Activated B cell treated with CpG ODN at 0.5 μM for 24 hours (primary cell): ENCODE measurements around the gene PFKFB4. TPM values are rescaled to one million over a fixed set of nuclear protein-coding genes. Genes with fewer than 3 reads are reported as not detected.

Source experiments
- ATAC-seq: fragments of 200-7000 bp; cut with Tn5 transposase; one replicate; pipeline ENCODE4 v1.10.0; 2021; ENCODE audit warnings: low read depth, mild to moderate bottlenecking, moderate library complexity
- CTCF ChIA-PET: fragments of 350-600 bp; sonication (Branson Sonifier 250); formaldehyde crosslinking; loops from one replicate; lab custom pipeline; 2021; ENCODE audit warnings: antibody characterized with exemption; lab: Charles Lee
- POLR2A ChIA-PET: fragments of 350-600 bp; sonication (Branson Sonifier 250); formaldehyde crosslinking; loops from one replicate; lab custom pipeline; 2021; ENCODE audit warnings: antibody characterized with exemption; lab: Charles Lee
- DNase-seq: peaks from one replicate; pipeline ENCODE4 v3.0.0; 2022
- H3K27ac Mint-ChIP-seq: one replicate; pipeline ENCODE4 v1.8.0; 2020; ENCODE audit warnings: mixed read lengths
- H3K27me3 Mint-ChIP-seq: one replicate; pipeline ENCODE4 v1.8.0; 2021; ENCODE audit warnings: mixed read lengths
- H3K36me3 Mint-ChIP-seq: one replicate; pipeline ENCODE4 v1.8.0; 2021; ENCODE audit warnings: low read depth, mixed read lengths
- H3K4me1 Mint-ChIP-seq: one replicate; pipeline ENCODE4 v1.8.0; 2021; ENCODE audit warnings: mixed read lengths
- H3K4me3 Mint-ChIP-seq: one replicate; pipeline ENCODE4 v1.8.0; 2020; ENCODE audit warnings: mild to moderate bottlenecking, mixed read lengths
- H3K9me3 Mint-ChIP-seq: one replicate; pipeline ENCODE4 v1.8.0; 2020; ENCODE audit warnings: mixed read lengths
- intact Hi-C: fragments of 100-400 bp; cut with micrococcal nuclease; formaldehyde crosslinking; loops from one replicate; pipeline ENCODE4 v1.15.1; 2024
- total RNA-seq: library from RNA; stranded (reverse); gene quantifications from 2 replicates; pipeline ENCODE4 v1.2.3, GENCODE V29; 2022
- TF ChIP-seq, protein P1 (sequence below): fragments of 200-600 bp; IDR thresholded peaks from one replicate; pipeline ENCODE4 v1.8.0; 2022; ENCODE audit warnings: antibody characterized with exemption, mild to moderate bottlenecking

The PFKFB4 gene
- total RNA-seq, 1 donor from 2014 or later = 3.2 TPM

DNA sequence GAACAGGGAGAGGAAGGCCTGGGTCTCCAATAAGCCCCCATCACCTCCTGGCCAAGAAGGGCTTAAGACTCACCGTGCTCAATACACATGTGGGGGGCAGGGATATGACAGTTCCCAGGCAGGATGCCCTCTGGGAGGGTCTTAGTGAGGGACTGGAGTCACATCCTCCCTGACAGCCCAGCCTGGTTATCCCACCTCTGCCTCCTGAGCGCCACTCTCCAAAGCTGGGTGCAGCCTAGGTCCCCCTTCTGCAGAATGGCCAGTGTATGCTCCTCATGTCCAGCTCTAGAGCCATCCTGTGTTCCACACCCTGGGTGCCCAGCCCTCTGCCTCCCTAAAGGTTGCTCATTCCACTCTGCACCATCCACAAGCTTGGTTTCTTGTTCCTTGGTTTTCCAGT lies 51.5 kb downstream of the PFKFB4 start:
- Mint-ChIP-seq H3K36me3 (no peaks in the 10 kb centered on the region), H3K27me3 (no peaks in the 10 kb centered on the region), H3K27ac (peak overlapping the region; percentile 7), H3K4me3 (peak overlapping the region; percentile 80), H3K4me1 (peaks cover 18% of the 10 kb centered on the region), H3K9me3 (no peaks in the 10 kb centered on the region)
- TF ChIP-seq, protein P1, sequence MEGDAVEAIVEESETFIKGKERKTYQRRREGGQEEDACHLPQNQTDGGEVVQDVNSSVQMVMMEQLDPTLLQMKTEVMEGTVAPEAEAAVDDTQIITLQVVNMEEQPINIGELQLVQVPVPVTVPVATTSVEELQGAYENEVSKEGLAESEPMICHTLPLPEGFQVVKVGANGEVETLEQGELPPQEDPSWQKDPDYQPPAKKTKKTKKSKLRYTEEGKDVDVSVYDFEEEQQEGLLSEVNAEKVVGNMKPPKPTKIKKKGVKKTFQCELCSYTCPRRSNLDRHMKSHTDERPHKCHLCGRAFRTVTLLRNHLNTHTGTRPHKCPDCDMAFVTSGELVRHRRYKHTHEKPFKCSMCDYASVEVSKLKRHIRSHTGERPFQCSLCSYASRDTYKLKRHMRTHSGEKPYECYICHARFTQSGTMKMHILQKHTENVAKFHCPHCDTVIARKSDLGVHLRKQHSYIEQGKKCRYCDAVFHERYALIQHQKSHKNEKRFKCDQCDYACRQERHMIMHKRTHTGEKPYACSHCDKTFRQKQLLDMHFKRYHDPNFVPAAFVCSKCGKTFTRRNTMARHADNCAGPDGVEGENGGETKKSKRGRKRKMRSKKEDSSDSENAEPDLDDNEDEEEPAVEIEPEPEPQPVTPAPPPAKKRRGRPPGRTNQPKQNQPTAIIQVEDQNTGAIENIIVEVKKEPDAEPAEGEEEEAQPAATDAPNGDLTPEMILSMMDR = no peak
- ChIA-PET POLR2A (interaction anchor here (0.6 to 4.2 kb wide), 7 partner anchors 23 to 66 kb away, joined by 3 to 29 read pairs (median 6); partner anchors contain the start of genes CCDC51 and TMA7), CTCF (interaction anchor here (0.7 to 2.0 kb wide), 4 partner anchors 32 to 104 kb away, joined by 3 to 18 read pairs (median 6); partner anchors contain the start of genes CCDC51 and TMA7)
- intact Hi-C loops = loop anchor here (5.0 kb wide), 1 partner anchor 182 kb away; the partner anchor contains the start of gene NCKIPSD
- no peak for DNase-seq
- ATAC-seq = no peak

DNA sequence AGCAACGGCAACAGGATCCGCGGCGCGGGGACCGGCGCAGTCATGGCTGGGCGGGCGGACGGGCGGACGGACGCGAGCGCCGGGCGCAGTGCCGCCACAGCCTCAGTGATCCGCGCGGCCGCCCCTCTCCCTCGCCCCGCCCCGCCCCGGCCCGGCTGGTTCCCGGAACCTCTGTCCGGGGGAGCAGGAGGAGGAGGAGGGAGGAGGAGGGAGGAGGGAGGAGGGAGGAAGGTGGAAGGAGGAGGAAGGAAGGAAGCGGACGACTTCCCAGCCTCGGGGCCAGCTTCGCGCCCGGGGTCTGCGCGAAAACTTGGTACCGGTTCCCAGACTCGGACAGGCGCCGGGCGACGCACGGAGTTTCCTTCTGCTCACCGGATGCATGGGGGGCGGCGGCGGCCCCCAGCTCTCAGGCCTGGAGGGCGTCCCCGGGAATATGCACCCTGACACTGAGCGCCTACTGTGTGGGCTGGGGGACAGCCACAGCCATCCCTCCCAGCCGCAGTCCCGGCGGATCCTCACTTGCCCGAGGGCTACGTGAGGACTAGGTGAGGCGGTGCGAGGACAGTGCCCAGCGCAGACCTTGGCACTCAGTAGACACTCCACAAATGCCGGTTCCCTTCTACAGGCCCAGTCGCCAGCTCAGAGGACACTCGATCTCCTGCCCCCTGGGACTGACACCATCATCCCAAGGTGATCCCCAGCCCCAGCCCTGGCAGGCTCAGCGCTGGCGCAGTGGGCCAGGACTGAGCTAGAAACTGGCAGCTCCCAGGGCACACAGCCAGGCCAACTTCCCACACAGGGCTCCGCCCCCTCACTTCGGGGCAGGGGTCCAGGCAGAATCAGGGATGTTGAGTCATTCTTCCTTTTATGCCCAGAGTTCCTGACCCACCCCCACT lies 52.3 kb downstream of the PFKFB4 start, which contains the start of gene SHISA5:
Gene SHISA5, minus strand, starts transcription at position 124 of the 896 bp plus-strand sequence. Its CDS starts 80 bp downstream, at position 44.
- H3K27me3 Mint-ChIP-seq = no peaks in the 10 kb centered on the region
- H3K27ac Mint-ChIP-seq = peak within 1 kb of the TSS; percentile 59
- H3K9me3 Mint-ChIP-seq = no peaks in the 10 kb centered on the region
- H3K4me1 Mint-ChIP-seq = peaks cover 18% of the 10 kb centered on the region
- H3K36me3 Mint-ChIP-seq = no peaks in the 10 kb centered on the region
- ChIA-PET POLR2A (interaction anchor here (0.6 to 4.2 kb wide), 8 partner anchors 22 to 65 kb away, joined by 3 to 28 read pairs (median 4); partner anchors contain the start of genes ATRIP, CCDC51 and TMA7), CTCF (interaction anchor here (0.7 to 2.0 kb wide), 5 partner anchors 31 to 103 kb away, joined by 3 to 18 read pairs (median 5); partner anchors contain the start of genes CCDC51 and TMA7)
- DNase-seq (peak; percentile 57), ATAC-seq (peak; percentile 67)
- peak within 1 kb of the TSS; percentile 80 for H3K4me3 Mint-ChIP-seq
- TF ChIP-seq, protein P1 = no peak
- intact Hi-C loops = no loop called here

DNA sequence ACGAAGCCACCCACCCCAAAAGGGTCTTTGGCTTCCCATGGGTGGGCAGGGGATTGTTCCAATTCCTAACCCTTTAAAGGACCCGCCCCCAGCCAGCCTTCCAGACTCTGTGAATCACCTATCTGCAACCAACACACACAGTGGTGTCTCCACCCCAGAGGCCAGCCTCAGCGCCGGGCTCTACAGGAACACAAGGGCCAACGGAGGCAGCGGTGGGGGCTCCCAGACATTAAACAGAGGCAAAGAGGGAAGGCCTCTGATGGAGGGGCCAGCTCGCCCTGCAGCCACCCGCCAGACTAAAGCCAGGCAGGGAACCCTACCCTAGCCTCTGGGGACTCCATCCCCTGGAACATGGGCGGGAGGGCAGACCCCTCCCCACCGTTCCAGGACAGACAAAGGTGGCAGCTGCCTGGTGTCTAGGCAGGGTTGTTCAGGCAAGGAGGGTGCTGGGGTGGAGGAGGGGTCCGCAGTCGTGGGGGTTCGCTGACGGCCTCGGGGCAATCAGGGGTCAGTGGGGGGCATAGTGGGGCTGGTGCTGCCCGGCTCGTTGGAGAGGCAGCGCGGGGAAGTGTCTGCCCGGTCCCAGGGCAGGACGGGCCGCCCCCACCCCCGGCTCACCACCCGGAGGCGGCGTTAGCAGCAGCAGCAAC lies 53.1 kb downstream of the PFKFB4 start:
- POLR2A ChIA-PET = interaction anchor here (0.9 to 4.2 kb wide), 4 partner anchors 31 to 64 kb away, joined by 3 to 28 read pairs (median 12); partner anchors contain the start of genes ATRIP, CCDC51 and TMA7
- H3K36me3 Mint-ChIP-seq = no peaks in the 10 kb centered on the region
- CTCF ChIA-PET = interaction anchor here (0.8 to 1.2 kb wide), 3 partner anchors 67 to 103 kb away, joined by 3 read pairs; no protein-coding TSS in a partner anchor
- H3K27ac Mint-ChIP-seq = peak overlapping the region; percentile 59
- H3K4me3 Mint-ChIP-seq = peak overlapping the region; percentile 80
- no peaks in the 10 kb centered on the region for H3K27me3 Mint-ChIP-seq
- intact Hi-C loops = no loop called here
- H3K4me1 Mint-ChIP-seq = peaks cover 18% of the 10 kb centered on the region
- DNase-seq (no peak), ATAC-seq (no peak)
- no peaks in the 10 kb centered on the region for H3K9me3 Mint-ChIP-seq
- TF ChIP-seq, protein P1 = no peak

DNA sequence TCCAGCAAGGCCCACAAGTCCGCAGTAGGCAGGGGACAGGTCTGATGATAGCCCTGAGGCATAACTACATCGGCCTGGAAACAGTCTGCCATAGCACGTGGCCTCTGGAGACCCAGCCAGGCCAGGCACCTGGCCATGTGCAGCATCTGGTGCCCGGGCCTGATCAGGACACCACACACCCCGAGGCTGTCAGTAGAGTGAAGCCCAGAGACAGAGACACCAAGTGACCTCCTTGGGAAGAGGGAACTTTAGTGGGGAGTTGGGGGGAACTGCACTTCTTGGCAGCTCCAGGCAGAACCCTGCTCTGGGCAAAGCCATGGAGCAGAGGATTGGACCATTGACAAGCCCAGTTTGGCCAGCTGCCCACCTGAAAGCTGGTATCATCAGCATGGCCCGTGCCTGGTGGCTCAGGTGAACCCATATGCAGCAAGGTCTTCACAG lies 53.9 kb downstream of the PFKFB4 start:
- Mint-ChIP-seq H3K36me3 (no peaks in the 10 kb centered on the region), H3K27me3 (no peaks in the 10 kb centered on the region), H3K4me3 (peak overlapping the region; percentile 80), H3K4me1 (peaks cover 16% of the 10 kb centered on the region), H3K27ac (peak overlapping the region; percentile 46), H3K9me3 (no peaks in the 10 kb centered on the region)
- TF ChIP-seq, protein P1 = no peak
- intact Hi-C loops = no loop called here
- ChIA-PET POLR2A (interaction anchor here (2.7 to 4.2 kb wide), 2 partner anchors 30 to 36 kb away, joined by 18 to 28 read pairs; a partner anchor contains a TSS), CTCF (interaction anchor here (1.1 to 1.2 kb wide), 2 partner anchors 67 to 101 kb away, joined by 3 read pairs; no protein-coding TSS in a partner anchor)
- no peak for ATAC-seq
- no peak for DNase-seq
